ENCODE results near the gene HID1.

DNA sequence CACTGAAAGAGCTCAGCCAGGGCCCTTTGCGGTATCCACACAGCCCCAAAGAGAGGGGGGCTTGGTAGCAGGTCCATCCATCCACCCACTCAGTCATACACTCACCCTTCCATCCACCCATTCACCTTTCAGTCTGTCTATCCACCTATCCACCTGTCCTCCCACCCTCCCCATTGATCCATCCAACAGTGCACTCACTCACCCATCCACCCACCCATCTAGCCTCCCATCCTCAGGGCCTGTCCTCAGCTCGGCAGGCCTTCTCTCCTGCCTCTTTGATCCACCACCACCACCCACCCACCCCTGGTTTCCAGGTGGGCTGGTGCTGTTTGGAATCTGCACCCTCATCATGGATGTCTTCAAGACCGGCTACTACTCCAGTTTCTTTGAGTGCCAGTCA, 47.3 kb downstream of the HID1 start:
- TF ChIP-seq, protein P1, sequence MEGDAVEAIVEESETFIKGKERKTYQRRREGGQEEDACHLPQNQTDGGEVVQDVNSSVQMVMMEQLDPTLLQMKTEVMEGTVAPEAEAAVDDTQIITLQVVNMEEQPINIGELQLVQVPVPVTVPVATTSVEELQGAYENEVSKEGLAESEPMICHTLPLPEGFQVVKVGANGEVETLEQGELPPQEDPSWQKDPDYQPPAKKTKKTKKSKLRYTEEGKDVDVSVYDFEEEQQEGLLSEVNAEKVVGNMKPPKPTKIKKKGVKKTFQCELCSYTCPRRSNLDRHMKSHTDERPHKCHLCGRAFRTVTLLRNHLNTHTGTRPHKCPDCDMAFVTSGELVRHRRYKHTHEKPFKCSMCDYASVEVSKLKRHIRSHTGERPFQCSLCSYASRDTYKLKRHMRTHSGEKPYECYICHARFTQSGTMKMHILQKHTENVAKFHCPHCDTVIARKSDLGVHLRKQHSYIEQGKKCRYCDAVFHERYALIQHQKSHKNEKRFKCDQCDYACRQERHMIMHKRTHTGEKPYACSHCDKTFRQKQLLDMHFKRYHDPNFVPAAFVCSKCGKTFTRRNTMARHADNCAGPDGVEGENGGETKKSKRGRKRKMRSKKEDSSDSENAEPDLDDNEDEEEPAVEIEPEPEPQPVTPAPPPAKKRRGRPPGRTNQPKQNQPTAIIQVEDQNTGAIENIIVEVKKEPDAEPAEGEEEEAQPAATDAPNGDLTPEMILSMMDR (IDR thresholded peaks at IDR 0.05; ENCODE audit: low read depth, low read length), result no peak
- TF ChIP-seq MYC (IDR thresholded peaks at IDR 0.05; ENCODE audit: low read depth, low read length), result no peak
- no peak for TF ChIP-seq POLR2A (IDR thresholded peaks at IDR 0.05; ENCODE audit: extremely low read depth, insufficient read length)
